GM12875 (cell line): ENCODE measurements around the gene NRXN2.

Experiments used
- H3K4me3 ChIP-seq: one replicate; pipeline ENCODE4 v1.5.1; 2011; ENCODE audit warnings: low read depth, low read length, control low read depth
- TF ChIP-seq, protein P1 (sequence below): IDR thresholded peaks from 2 replicates; pipeline ENCODE4 v1.5.1; 2011; ENCODE audit warnings: low read depth, mild to moderate bottlenecking, control low read depth, inconsistent platforms, low read length, moderate library complexity, borderline replicate concordance; ENCODE audit not compliant: insufficient read depth

Gene NRXN2

DNA sequence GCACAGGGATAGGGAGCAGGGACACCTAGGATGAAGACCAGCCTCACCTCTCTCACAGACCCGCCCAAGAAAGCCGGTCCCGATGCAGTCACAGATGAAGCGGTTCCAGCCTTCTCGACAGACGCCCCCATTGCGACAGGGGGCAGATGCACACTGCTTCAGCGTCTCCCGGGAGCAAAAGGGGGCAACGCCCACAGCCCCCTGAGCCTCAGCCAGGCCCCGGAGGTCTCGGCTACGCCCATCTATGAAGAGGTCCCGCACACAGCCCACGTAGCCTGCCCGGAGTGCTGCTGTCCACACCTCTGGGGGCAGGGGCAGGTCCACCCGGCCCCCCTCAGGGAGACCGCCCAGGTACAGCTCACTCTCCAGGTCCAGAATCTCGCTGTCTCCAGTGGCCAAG lies 62.3 kb downstream of the NRXN2 start:
- TF ChIP-seq, protein P1, sequence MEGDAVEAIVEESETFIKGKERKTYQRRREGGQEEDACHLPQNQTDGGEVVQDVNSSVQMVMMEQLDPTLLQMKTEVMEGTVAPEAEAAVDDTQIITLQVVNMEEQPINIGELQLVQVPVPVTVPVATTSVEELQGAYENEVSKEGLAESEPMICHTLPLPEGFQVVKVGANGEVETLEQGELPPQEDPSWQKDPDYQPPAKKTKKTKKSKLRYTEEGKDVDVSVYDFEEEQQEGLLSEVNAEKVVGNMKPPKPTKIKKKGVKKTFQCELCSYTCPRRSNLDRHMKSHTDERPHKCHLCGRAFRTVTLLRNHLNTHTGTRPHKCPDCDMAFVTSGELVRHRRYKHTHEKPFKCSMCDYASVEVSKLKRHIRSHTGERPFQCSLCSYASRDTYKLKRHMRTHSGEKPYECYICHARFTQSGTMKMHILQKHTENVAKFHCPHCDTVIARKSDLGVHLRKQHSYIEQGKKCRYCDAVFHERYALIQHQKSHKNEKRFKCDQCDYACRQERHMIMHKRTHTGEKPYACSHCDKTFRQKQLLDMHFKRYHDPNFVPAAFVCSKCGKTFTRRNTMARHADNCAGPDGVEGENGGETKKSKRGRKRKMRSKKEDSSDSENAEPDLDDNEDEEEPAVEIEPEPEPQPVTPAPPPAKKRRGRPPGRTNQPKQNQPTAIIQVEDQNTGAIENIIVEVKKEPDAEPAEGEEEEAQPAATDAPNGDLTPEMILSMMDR, result no peak
- no peak overlapping the region for H3K4me3 ChIP-seq

DNA sequence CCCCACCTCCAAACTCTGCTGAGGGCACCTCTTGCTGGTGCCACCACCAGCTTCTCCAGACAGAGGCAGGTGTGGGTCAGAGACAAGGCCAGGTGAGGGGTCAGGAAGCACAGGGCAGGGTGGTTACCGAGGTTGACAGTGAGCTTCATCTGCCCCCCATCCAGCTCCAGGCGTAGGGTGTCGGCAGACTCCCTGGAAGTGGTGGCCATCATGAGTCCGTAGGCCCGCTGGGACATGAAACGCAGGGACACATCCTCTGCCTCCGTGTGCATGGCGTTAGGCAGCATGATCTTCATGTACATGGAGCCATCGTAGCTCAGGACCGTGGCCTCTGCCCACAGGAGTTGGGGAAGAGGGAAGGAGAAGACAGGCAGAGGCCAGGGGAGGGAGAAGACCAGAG lies 62.8 kb downstream of the NRXN2 start:
- TF ChIP-seq, protein P1, result no peak
- H3K4me3 ChIP-seq, result no peak overlapping the region

DNA sequence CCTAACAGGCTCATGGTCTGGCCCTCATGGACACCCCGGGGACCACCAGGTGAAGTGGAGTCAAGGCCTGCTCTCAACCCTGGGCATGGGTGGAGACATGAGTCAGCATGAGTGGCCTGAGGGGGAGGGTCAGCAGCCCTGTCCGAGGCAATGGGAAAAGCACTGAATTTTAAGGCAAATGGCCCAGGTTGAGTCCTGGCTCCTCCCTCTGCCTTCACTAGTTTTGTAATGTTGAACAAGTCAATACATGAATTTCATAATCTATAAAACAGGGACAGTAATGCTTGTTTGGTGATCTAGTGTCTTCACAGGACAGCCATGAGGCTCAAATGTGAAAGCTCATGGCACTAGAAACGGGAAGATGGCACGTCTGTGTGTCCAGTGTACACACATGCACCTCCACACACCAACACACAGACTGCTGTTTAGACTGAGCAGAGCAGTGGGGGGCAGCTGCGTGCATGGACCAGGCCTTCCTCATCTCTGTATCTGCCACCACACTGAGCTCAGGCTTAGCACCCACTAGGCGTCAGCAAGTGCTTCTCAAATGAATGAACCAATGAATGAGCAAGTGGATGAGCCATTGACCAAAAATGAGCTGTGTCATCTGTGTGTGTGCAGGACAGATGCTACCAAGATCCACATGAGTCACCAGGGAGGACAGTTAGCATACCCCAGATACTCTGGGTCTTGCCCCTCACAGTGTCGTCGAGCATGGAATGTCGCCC lies 63.4 kb downstream of the NRXN2 start:
- no peak overlapping the region for H3K4me3 ChIP-seq
- TF ChIP-seq, protein P1, result no peak

DNA sequence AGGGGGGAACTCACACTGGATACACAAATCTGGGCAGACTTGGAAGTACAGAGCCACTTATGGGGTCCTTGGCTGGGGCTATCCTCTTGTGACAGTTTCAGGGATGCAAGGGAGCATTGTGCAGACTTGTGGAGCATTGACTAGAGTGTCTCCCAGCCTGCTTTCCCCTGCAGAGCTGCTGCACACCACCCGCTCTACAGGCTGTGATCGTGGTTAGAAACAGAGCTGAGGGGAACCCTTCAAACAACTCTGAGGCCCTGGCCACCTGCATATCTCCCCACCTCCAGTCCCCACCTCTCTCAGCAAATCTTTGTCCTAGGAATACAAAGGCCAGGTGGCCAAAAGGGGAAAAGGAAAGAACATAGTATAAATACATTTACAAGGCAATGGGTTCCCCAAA lies 64.7 kb downstream of the NRXN2 start:
- TF ChIP-seq, protein P1, result no peak

DNA sequence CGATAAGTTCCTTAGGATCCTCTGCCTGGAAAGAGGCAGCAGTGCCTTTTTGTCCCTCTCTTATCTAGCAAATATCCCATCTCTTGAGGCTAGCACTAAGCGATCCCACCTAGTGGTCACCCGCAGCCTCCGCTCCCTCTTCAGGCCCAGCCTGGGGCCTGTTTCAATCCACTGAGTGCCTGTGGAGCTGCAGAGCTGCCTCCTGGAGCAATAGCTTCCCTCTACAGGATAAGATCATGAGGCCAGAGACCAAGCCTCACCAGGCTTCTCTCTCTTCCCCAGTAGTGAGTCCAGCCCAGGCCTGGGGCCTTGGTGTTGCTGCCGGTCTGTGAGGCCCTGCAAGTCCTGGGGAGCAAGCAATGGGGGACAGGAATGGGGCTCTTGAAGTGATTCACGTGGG lies 66.1 kb downstream of the NRXN2 start:
- no peak overlapping the region for H3K4me3 ChIP-seq
- TF ChIP-seq, protein P1, result no peak

More for the DNA sequence above, 64.7 kb downstream of the NRXN2 start:
- H3K4me3 ChIP-seq, result no peak overlapping the region

DNA sequence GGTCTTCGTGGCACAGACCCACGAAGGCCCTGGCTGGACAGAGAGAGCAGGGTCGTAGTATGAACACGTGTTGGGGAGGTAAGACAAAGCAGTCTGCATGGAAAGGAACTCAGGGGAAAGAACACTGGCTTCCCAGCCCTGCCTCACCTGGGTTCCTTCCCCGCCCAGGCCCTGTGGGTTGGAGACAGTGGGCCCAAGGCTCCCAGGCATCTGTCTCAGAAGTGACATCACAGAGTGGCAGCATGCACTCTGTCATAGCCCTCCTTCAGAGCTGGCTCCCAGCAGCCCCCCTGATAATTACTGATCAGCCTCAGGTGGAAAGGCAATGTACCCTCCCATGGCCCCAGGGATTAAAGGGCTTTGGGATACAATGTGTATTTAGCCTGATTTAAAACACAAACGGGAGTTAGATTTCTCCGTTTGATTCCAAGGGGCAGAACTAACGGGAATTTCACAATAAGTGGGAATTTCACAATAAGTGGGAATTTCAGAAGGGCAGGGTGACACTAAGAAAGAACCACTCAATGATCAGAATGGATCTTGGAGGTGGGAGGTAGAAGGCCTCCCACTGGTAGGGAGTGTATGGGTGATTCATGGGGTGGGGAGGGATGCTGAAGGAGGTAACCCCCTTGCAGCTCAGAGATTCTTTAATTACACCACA lies 66.9 kb downstream of the NRXN2 start:
- TF ChIP-seq, protein P1, result no peak
- H3K4me3 ChIP-seq, result no peak overlapping the region

DNA sequence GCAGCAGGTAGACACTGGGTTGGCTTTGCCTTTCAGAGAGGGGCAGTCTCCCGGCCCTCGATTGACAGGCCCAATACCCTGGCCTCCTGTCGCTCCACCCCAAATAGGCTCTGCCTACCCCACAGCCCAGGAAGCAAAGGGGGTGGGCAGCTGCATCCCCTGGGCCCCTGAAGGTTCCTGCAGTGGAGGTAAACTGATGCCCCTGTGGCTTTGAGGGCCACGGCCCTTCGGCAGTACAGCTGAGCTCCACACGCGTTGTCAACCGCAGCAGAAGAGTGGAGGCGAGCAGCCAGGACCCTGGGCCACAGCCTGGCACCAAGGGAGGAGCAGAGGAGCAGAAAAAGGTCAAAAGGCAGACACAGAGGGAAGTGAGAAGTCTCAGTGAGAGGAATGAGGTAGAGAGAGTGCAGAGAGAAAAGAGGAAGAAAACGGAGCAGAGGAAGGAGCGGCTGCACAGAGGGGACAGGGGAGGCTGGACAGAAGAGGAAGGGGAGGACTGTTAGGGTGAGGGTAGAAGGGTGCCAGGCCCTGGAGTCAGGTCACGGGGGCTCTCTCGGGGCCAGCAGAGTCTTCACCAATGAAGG lies 67.9 kb downstream of the NRXN2 start:
- TF ChIP-seq, protein P1, result no peak
- no peak overlapping the region for H3K4me3 ChIP-seq
